Transverse colon (tissue), 4 donors: Measurements from ENCODE around the gene NSD2. TPM values are rescaled to one million over a fixed set of nuclear protein-coding genes. Genes with fewer than 3 reads are reported as not detected.

ENCODE experiments used
- DNase-seq: peaks from one replicate; pipeline ENCODE4 v3.0.0-alpha.2; 2019
- H3K27ac ChIP-seq, 4 donors: fragments of 200-600 bp; sonication (generic); 2 replicates each; pipeline ENCODE4 v1.5.1; 2016 to 2018; ENCODE audit warnings: inconsistent platforms in 4 of 4
- H3K27me3 ChIP-seq: fragments of 200-600 bp; sonication (generic); 2 replicates; pipeline ENCODE4 v1.5.1; 2017; ENCODE audit warnings: inconsistent platforms
- H3K36me3 ChIP-seq, 4 donors: fragments of 200-600 bp; sonication (generic); 2 replicates each; pipeline ENCODE4 v1.5.1; 2017 to 2019; ENCODE audit warnings: inconsistent platforms in 4 of 4
- H3K4me1 ChIP-seq, 4 donors: fragments of 200-600 bp; sonication (generic); 2 replicates each; pipeline ENCODE4 v1.5.1; 2017 to 2020; ENCODE audit warnings: inconsistent platforms in 4 of 4
- H3K4me3 ChIP-seq, 4 donors: fragments of 200-600 bp; sonication (generic); 1 replicate in 1 of 4; 2 replicates in 3 of 4; pipeline versions ENCODE4 v1.5.1 to v1.6.1; 2017 to 2019; ENCODE audit warnings: inconsistent platforms in 4 of 4
- H3K9me3 ChIP-seq, 2 donors: fragments of 200-600 bp; sonication (generic); 2 replicates each; pipeline ENCODE4 v1.5.1; 2017 to 2019; ENCODE audit warnings: inconsistent platforms in 2 of 2
- EP300 ChIP-seq: sonication (generic); formaldehyde crosslinking; IDR thresholded peaks from one replicate; pipeline ENCODE4 v1.6.1; 2017; ENCODE audit warnings: antibody characterized with exemption, low read depth
- POLR2A ChIP-seq: fragments of 450-650 bp; IDR thresholded peaks from one replicate; pipeline ENCODE4 v1.6.1; 2016; ENCODE audit warnings: antibody characterized with exemption, mild to moderate bottlenecking, moderate library complexity
- POLR2AphosphoS5 ChIP-seq, 3 donors: sonication (generic); formaldehyde crosslinking; IDR thresholded peaks; one replicate each; pipeline ENCODE4 v1.6.1; 2016; ENCODE audit warnings: antibody characterized with exemption in 3 of 3
- WGBS, 2 donors: methylation state at CpG; one replicate each; pipeline ENCODE4 v1.1.5; 2018; ENCODE audit warnings: low coverage in 1 of 2; 5-methylcytosine and 5-hydroxymethylcytosine counted together
- in situ Hi-C, 4 donors: fragments of 200-750 bp; cut with MboI; loops; one replicate each; pipeline versions ENCODE4 v1.15.0 to v1.15.1; 2017; ENCODE audit warnings: low sequenced_read_pairs in 3 of 4, low pct_ligation_motif_present in 1 of 4, low pct_unique_long_range_greater_than_20kb in 1 of 4
- intact Hi-C: fragments of 100-400 bp; cut with DNase I; formaldehyde crosslinking; loops from one replicate; pipeline ENCODE4 v1.15.1; 2023; ENCODE audit warnings: low total_unique reads
- total RNA-seq, 4 donors: library from RNA; depleted of rRNA; stranded (reverse); fragments of >200 nt; gene quantifications; one replicate each; pipeline ENCODE4 v1.1.0, GENCODE V29; 2016
- TF ChIP-seq, protein P1 (sequence below), 5 experiments: fragments of 200-600 bp in 3 of 5; fragments of 450-650 bp in 2 of 5; sonication (generic) in 3 of 5; IDR thresholded peaks; 1 replicate in 2 of 5; 2 replicates in 3 of 5; pipeline ENCODE4 v1.5.1; 2016 to 2017; ENCODE audit warnings: antibody characterized with exemption in 5 of 5, inconsistent platforms in 3 of 5, mild to moderate bottlenecking in 2 of 5, moderate library complexity in 1 of 5

NSD2 gene
- total RNA-seq, 4 donors from 2014 or later = 78.4 to 591 (median 158) TPM

DNA sequence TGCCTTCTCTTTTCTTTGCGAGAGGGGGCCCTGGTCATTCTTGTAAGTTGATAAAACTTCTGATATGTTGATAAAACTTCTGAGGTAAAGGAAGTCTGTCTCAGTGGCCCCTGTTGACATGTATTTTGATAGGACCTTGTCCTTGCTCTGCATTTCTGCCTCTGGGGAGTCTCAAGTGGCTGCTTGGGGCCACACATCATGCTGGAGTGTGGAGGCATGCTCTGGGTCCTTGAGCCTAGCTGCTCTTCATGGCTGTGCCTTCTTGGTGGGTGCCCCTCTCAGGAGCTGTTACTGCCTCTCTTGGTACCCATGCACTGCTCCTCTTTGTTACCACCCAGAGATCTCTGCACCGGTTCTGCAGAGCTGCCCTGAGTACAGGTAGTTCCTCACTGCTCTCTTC, 14.2 kb downstream of the NSD2 start:
- Histone ChIP-seq H3K27ac (no peak overlapping the region), H3K4me3 (no peak overlapping the region), H3K9me3 (no peaks in the 10 kb centered on the region), H3K4me1 (peaks cover 9 to 64% (median 32%) of the 10 kb centered on the region in 4 donors), H3K36me3 (no peaks in the 10 kb centered on the region), H3K27me3 (no peaks in the 10 kb centered on the region)
- TF ChIP-seq EP300 (no peak), POLR2A (no peak), POLR2AphosphoS5 (IDR thresholded peaks at IDR 0.05) (no peak)
- TF ChIP-seq, protein P1, sequence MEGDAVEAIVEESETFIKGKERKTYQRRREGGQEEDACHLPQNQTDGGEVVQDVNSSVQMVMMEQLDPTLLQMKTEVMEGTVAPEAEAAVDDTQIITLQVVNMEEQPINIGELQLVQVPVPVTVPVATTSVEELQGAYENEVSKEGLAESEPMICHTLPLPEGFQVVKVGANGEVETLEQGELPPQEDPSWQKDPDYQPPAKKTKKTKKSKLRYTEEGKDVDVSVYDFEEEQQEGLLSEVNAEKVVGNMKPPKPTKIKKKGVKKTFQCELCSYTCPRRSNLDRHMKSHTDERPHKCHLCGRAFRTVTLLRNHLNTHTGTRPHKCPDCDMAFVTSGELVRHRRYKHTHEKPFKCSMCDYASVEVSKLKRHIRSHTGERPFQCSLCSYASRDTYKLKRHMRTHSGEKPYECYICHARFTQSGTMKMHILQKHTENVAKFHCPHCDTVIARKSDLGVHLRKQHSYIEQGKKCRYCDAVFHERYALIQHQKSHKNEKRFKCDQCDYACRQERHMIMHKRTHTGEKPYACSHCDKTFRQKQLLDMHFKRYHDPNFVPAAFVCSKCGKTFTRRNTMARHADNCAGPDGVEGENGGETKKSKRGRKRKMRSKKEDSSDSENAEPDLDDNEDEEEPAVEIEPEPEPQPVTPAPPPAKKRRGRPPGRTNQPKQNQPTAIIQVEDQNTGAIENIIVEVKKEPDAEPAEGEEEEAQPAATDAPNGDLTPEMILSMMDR (IDR thresholded peaks at IDR 0.05) = no peak
- in situ Hi-C loops (no loop called here), intact Hi-C loops (no loop called here)
- DNase-seq = no peak
- WGBS, 2 donors = 76 to 79% methylated on average over 2 of the region's 2 CpGs

DNA sequence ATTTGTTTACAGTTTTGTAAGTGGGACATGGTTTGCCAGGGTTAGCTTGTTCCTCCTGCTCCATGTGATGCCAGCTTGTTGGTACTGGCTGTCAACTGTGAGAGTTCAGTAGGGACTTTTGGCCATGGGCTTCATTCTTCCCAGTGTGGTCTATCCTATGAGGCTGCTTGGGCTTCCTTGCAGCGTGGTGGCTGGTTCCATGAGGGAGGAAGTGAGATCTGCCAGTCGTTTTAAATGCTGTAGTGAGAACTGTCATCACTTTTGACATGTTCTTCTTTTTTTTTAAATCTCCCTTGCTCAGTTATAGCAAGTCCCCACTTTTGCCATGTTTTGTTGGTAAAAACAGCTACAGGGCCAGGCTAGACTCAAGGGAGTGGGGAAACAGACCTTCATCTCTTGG, 15.9 kb downstream of the NSD2 start:
- peaks cover 7 to 56% (median 22%) of the 10 kb centered on the region in 4 donors for H3K4me1 ChIP-seq
- H3K27ac ChIP-seq = peak overlapping the region; percentile 55 to 71 (median 64)
- TF ChIP-seq EP300 (no peak), POLR2A (no peak), POLR2AphosphoS5 (IDR thresholded peaks at IDR 0.05) (no peak)
- TF ChIP-seq, protein P1 (IDR thresholded peaks at IDR 0.05) = no peak
- H3K4me3 ChIP-seq = no peak overlapping the region
- 61% methylated on average over 2 of the region's 2 CpGs; no CpG with 5 or more reads in 1 of the 2 donors for WGBS, 2 donors
- in situ Hi-C loops = no loop called here
- H3K9me3 ChIP-seq = no peaks in the 10 kb centered on the region
- DNase-seq = no peak
- H3K36me3 ChIP-seq = no peaks in the 10 kb centered on the region
- H3K27me3 ChIP-seq = no peaks in the 10 kb centered on the region
- intact Hi-C loops = no loop called here

DNA sequence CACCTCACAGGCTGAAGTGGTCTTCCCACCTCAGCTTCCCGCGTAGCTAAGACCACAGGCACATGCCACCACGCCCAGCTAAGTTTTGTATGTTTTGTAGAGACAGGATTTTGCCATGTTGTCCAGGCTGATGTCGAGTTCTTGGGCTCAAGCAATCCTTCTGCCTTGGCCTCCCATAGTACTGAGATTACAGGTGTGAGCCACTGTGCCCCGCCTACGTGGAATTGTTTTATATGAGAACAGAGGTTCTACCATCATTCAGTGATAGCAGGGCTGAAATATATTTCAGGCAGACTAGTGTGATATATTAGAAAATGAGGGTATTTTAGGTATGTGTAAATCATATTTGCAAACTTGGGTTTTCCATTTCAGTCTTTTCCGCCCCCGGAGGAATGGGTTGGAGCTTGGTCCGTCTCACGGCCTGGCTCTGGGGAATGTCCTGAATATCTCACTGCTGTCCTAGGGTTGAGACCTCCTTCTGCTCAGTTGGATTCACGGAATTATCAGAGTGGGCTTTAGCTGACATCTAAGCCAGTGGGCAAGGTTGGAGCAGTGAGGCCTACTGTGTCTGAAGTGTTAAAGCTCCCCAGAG, 19.9 kb downstream of the NSD2 start:
- Histone ChIP-seq H3K27ac (peak overlapping the region; percentile 25 to 62 (median 57)), H3K4me1 (peaks cover 6 to 35% (median 15%) of the 10 kb centered on the region in 4 donors), H3K9me3 (no peaks in the 10 kb centered on the region), H3K4me3 (no peak overlapping the region), H3K27me3 (no peaks in the 10 kb centered on the region), H3K36me3 (no peaks in the 10 kb centered on the region)
- 87 to 89% methylated on average over 3 to 11 of the region's 11 CpGs for WGBS, 2 donors
- peak; percentile 46 for DNase-seq
- in situ Hi-C loops = no loop called here
- intact Hi-C loops = no loop called here
- no peak for TF ChIP-seq POLR2A
- no peak for TF ChIP-seq EP300
- TF ChIP-seq, protein P1 (IDR thresholded peaks at IDR 0.05) = no peak
- TF ChIP-seq POLR2AphosphoS5 (IDR thresholded peaks at IDR 0.05) = no peak

DNA sequence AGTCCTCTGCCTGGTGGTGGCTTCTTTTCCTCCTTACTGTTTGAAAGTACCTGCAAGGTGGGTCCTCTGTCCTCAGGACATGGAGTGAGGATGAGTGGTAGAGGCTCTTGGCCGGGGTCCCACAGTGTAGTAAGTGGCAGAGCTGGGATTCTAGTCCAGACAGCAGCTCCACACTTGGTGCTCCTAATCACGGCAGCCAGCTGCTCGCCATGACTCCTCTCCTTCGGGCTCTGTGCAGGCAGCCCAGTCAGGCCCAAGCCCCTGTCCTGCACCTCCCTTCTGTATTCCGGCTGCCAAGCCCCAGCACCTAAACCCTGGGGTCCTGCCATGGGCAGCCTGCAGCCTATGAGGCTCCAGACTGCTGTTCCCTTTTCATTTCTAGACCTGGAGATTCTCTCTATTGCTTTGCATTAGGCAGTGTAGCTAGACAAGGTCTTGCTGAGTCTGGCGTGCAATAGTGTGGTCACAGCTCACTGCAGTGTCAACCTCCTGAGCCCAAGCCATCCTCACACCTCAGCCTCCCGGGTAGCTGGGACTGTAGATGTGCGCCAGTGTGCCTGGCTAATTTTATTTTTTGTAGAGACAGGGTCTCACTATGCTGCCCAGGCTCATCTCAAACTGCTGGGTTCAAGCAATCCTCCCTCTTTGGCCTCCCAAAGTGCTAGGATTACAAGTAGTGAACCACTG, 24.9 kb downstream of the NSD2 start:
- in situ Hi-C loops (no loop called here), intact Hi-C loops (loop anchor here (5.0 kb wide), 1 partner anchor 149 kb away; no protein-coding TSS in a partner anchor)
- no peak for DNase-seq
- WGBS, 2 donors = 98 to 100% methylated on average over 1 to 8 of the region's 8 CpGs
- TF ChIP-seq POLR2AphosphoS5 (IDR thresholded peaks at IDR 0.05) (no peak), POLR2A (no peak), EP300 (no peak)
- TF ChIP-seq, protein P1 (IDR thresholded peaks at IDR 0.05) = no peak
- Histone ChIP-seq H3K27ac (no peak overlapping the region), H3K9me3 (no peaks in the 10 kb centered on the region), H3K4me3 (no peak overlapping the region), H3K4me1 (peaks cover 0 to 8% (median 0%) of the 10 kb centered on the region in 4 donors), H3K27me3 (no peaks in the 10 kb centered on the region), H3K36me3 (peaks cover 0 to 6% (median 3%) of the 10 kb centered on the region in 4 donors)
